ENCODE data around the gene LHX4.

LHX4 gene

DNA sequence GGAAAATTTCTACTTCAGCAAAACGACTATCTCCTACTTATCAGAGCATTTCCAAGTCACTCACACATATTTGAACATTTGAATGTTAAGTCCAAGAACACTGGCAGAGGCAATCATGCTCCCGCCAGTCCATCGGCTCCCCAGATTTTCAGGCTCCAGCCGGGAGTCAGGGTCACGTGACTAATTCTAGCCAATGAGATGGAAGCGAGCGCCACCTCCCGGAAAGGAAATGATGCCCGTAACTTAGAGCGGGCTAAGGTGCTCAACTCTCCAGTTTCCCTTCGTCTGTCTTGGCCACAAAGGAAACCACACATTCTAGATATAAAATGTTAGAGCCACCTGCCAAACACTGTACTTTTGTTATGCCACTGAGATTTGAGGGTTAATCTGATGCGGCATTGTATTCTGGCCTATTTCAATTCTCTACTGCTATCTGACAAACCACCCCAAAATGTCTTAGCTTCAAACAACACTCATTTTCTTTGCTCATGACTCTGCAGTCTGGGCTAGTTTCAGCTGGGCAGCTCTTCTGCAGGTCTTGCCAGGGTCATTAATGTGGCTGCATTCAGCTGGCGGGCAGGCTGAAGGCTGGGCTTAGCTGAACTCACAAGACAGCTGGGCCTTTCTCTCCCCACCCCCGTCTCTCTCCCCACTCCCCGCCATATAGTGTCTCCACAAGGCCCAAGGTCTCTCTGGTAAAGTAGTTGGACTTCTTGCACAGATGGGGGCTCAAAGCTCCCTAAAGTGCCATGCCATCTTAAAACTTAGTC is 16.5 kb upstream of the LHX4 start:
- H3K27ac ChIP-seq, result no peak overlapping the region
- no peak for DNase-seq (ENCODE audit: low spot score)
- TF ChIP-seq, protein P1, sequence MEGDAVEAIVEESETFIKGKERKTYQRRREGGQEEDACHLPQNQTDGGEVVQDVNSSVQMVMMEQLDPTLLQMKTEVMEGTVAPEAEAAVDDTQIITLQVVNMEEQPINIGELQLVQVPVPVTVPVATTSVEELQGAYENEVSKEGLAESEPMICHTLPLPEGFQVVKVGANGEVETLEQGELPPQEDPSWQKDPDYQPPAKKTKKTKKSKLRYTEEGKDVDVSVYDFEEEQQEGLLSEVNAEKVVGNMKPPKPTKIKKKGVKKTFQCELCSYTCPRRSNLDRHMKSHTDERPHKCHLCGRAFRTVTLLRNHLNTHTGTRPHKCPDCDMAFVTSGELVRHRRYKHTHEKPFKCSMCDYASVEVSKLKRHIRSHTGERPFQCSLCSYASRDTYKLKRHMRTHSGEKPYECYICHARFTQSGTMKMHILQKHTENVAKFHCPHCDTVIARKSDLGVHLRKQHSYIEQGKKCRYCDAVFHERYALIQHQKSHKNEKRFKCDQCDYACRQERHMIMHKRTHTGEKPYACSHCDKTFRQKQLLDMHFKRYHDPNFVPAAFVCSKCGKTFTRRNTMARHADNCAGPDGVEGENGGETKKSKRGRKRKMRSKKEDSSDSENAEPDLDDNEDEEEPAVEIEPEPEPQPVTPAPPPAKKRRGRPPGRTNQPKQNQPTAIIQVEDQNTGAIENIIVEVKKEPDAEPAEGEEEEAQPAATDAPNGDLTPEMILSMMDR (IDR thresholded peaks at IDR 0.05), result no peak
- H3K4me3 ChIP-seq, result no peak overlapping the region

GRCh38 chr1:180215856-180216625 is 14.0 kb upstream of the LHX4 start:
- no peak overlapping the region for H3K27ac ChIP-seq
- TF ChIP-seq, protein P1 (IDR thresholded peaks at IDR 0.05), result no peak
- no peak overlapping the region for H3K4me3 ChIP-seq
- DNase-seq (ENCODE audit: low spot score), result no peak

- Histone ChIP-seq H3K4me3 (no peak overlapping the region), H3K27ac (no peak overlapping the region)
- TF ChIP-seq, protein P1 (IDR thresholded peaks at IDR 0.05), result no peak
- DNase-seq (ENCODE audit: low spot score), result no peak
These were observed 13.1 kb upstream of the LHX4 start for GRCh38 chr1:180217006-180217405.

- TF ChIP-seq, protein P1 (IDR thresholded peaks at IDR 0.05), result no peak
- H3K4me3 ChIP-seq, result no peak overlapping the region
- no peak for DNase-seq (ENCODE audit: low spot score)
- no peak overlapping the region for H3K27ac ChIP-seq
These were observed 11.0 kb upstream of the LHX4 start for GRCh38 chr1:180218806-180219765.

DNA sequence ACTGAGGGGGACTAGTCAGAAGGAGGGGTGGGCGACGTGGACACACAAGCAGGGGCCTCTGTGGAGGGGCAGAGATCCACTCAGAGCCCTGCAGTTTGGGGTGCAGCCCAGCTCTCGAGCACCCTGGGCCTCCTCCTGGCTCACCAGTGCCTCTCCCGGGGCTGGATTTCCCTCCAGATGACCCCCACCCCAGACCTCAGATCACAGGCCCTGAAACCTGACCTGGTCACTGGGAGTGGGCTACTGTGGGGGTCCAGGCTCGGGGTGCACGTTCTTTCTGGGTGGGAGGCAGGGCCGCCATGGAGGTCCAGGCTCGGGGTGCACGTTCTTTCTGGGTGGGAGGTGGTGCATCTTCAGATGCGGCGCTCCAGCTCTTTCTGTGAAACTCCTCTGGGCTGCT is 10.3 kb upstream of the LHX4 start:
- no peak for DNase-seq (ENCODE audit: low spot score)
- Histone ChIP-seq H3K4me3 (no peak overlapping the region), H3K27ac (no peak overlapping the region)
- TF ChIP-seq, protein P1 (IDR thresholded peaks at IDR 0.05), result no peak

- Histone ChIP-seq H3K4me3 (no peak overlapping the region), H3K27ac (no peak overlapping the region)
- TF ChIP-seq, protein P1 (IDR thresholded peaks at IDR 0.05), result no peak
- no peak for DNase-seq (ENCODE audit: low spot score)
These were observed 8.6 kb upstream of the LHX4 start for GRCh38 chr1:180221462-180221861.

Data from coronary artery (tissue), 2 donors.